Pancreas (tissue), 10 donors: ENCODE measurements around the gene ITGB8. TPM values are rescaled to one million over a fixed set of nuclear protein-coding genes. Genes with fewer than 3 reads are reported as not detected.
A peak's percentile ranks its signal among the peaks of the same experiment; 100 is the strongest.

ENCODE experiments used
- ATAC-seq, 4 donors: fragments of 200-7000 bp; cut with Tn5 transposase; one replicate each; pipeline versions ENCODE4 v1.8.0 to v1.9.1; 2020; ENCODE audit warnings: mild to moderate bottlenecking in 4 of 4, moderate library complexity in 4 of 4
- DNase-seq, 6 donors: peaks; one replicate each; pipeline ENCODE4 v3.0.0-alpha.2; 2020
- FAIRE-seq: peaks from 2 replicates; lab custom pipeline; 2012; peaks lifted over from hg19 to GRCh38; lab: Jason Lieb, UNC
- H3K27ac ChIP-seq, 4 donors: fragments of 200-600 bp; sonication (generic); 1 replicate in 3 of 4; 2 replicates in 1 of 4; pipeline versions ENCODE4 v1.5.0 to v1.8.0; 2020
- H3K27me3 ChIP-seq, 4 donors: fragments of 200-600 bp; one replicate each; pipeline ENCODE4 v1.8.0; 2021
- H3K36me3 ChIP-seq, 3 donors: fragments of 200-600 bp; sonication (generic) in 1 of 3; one replicate each; pipeline versions ENCODE4 v1.5.0 to v1.8.0; 2020 to 2021
- H3K4me1 ChIP-seq, 3 donors: fragments of 200-600 bp; one replicate each; pipeline ENCODE4 v1.8.0; 2021
- H3K4me3 ChIP-seq, 4 donors: fragments of 200-600 bp; sonication (generic) in 2 of 4; one replicate each; pipeline versions ENCODE4 v1.5.0 to v1.8.0; 2020 to 2021
- H3K9me3 ChIP-seq, 4 donors: fragments of 200-600 bp; one replicate each; pipeline ENCODE4 v1.8.0; 2021
- WGBS, 2 donors: extraction: QIAGEN DNeasy Blood & Tissue Kit; methylation state at CpG; one replicate each; pipeline ENCODE4 v1.1.7; 2013; 5-methylcytosine and 5-hydroxymethylcytosine counted together
- intact Hi-C, 3 donors: fragments of 100-400 bp; cut with DNase I; formaldehyde crosslinking; loops; one replicate each; pipeline versions ENCODE4 v1.11.1 to v1.14.2; 2022
- polyA plus RNA-seq, 2 donors: library from polyadenylated mRNA; stranded (reverse); fragments of 200-250 nt; gene quantifications; one replicate each; pipeline ENCODE4 v1.2.3, GENCODE V29; 2013
- total RNA-seq, 6 donors: library from RNA; stranded (reverse); fragmentation: NEBNext Ultra II Directional in 4 of 6; extraction: Animal tissue kit (Norgen Biotek cat#: 25700) in 4 of 6; gene quantifications; one replicate each; pipeline versions ENCODE4 v1.2.1 to v1.2.4, GENCODE V29; 2021 to 2023
- TF ChIP-seq, protein P1 (sequence below), 4 donors: fragments of 200-600 bp; sonication (generic) in 3 of 4; IDR thresholded peaks; one replicate each; pipeline versions ENCODE4 v1.5.0 to v1.8.0; 2021; ENCODE audit warnings: antibody characterized with exemption in 4 of 4
- donor health status: healthy with polysubstance abuse.
- donor health status: DM: no; HTN: no; CAD: no; lungs with moderate emphysema.
- donor health status: DM: no; HTN: no; CAD: no.
- donor health status: control.
- donor health status: control.
- donor health status: Bipolar disorder and iron deficiency.
- donor health status: DM: yes; HTN: yes; CAD: no.
- donor health status: DM: no; HTN: no; CAD: no.
- donor health status: DM: no; HTN: no; CAD: no.
- donor health status: DM: yes; HTN: yes; CAD: no.

ITGB8 gene
- total and polyA plus RNA-seq, 8 donors = 3.9 to 39.8 (median 11.5) TPM

- no peak overlapping the region for H3K4me3 ChIP-seq
- DNase-seq = no peak
- H3K9me3 ChIP-seq = no peaks in the 10 kb centered on the region
- WGBS, 2 donors = 86 to 90% methylated on average over 4 of the region's 4 CpGs
- H3K4me1 ChIP-seq = peaks cover 5 to 17% (median 16%) of the 10 kb centered on the region in 3 donors
- intact Hi-C loops = loop anchor here in 1 of 3 donors (10.0 kb wide), 1 partner anchor 60 kb away; the partner anchor contains the start of gene ITGB8
- no peak overlapping the region for H3K27ac ChIP-seq
- ATAC-seq = no peak
- TF ChIP-seq, protein P1, sequence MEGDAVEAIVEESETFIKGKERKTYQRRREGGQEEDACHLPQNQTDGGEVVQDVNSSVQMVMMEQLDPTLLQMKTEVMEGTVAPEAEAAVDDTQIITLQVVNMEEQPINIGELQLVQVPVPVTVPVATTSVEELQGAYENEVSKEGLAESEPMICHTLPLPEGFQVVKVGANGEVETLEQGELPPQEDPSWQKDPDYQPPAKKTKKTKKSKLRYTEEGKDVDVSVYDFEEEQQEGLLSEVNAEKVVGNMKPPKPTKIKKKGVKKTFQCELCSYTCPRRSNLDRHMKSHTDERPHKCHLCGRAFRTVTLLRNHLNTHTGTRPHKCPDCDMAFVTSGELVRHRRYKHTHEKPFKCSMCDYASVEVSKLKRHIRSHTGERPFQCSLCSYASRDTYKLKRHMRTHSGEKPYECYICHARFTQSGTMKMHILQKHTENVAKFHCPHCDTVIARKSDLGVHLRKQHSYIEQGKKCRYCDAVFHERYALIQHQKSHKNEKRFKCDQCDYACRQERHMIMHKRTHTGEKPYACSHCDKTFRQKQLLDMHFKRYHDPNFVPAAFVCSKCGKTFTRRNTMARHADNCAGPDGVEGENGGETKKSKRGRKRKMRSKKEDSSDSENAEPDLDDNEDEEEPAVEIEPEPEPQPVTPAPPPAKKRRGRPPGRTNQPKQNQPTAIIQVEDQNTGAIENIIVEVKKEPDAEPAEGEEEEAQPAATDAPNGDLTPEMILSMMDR (IDR thresholded peaks at IDR 0.05) = no peak
- H3K27me3 ChIP-seq = no peaks in the 10 kb centered on the region
- FAIRE-seq = no peak
- H3K36me3 ChIP-seq = peaks cover 0 to 22% (median 0%) of the 10 kb centered on the region in 3 donors
Measured at GRCh38 chr7:20395104-20395503, 64.4 kb downstream of the ITGB8 start.

GRCh38 chr7:20395511-20395910 lies 64.8 kb downstream of the ITGB8 start:
- intact Hi-C loops = loop anchor here in 1 of 3 donors (10.0 kb wide), 1 partner anchor 61 kb away; the partner anchor contains the start of gene ITGB8
- Histone ChIP-seq H3K4me3 (no peak overlapping the region), H3K27ac (no peak overlapping the region), H3K4me1 (peaks cover 1 to 17% (median 16%) of the 10 kb centered on the region in 3 donors), H3K27me3 (no peaks in the 10 kb centered on the region), H3K9me3 (no peaks in the 10 kb centered on the region), H3K36me3 (peaks cover 0 to 22% (median 0%) of the 10 kb centered on the region in 3 donors)
- TF ChIP-seq, protein P1 (IDR thresholded peaks at IDR 0.05) = no peak
- FAIRE-seq = no peak
- no peak for DNase-seq
- ATAC-seq = no peak
- 98 to 100% methylated on average over 2 of the region's 2 CpGs for WGBS, 2 donors

DNA sequence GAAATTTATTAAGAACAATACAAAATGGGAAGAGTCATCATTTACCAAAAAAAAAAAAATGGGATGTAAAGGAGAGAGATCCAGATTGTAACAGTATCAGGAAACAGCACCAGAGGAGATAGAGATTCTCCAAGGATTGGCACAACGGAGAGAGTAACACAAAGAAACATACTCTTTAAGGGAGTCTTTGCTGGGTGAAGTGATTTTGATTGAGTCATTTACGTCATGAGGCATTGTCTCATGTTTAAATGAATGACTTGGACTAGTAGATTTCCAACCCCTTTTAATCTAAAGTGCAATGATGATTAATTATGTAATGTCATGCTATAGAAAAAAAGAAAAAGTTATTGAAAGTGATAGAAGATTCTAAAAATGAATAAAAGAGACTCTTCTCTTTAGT lies 68.8 kb downstream of the ITGB8 start:
- FAIRE-seq = peak; percentile 68
- intact Hi-C loops = loop anchor here in 1 of 3 donors (10.0 kb wide), 1 partner anchor 65 kb away; the partner anchor contains the start of gene ITGB8
- WGBS, 2 donors = 86 to 93% methylated on average over 2 of the region's 2 CpGs
- no peak overlapping the region for H3K27ac ChIP-seq
- ATAC-seq = no peak
- no peak for DNase-seq
- no peaks in the 10 kb centered on the region for H3K27me3 ChIP-seq
- H3K4me3 ChIP-seq = no peak overlapping the region
- H3K4me1 ChIP-seq = peaks cover 17 to 18% (median 18%) of the 10 kb centered on the region in 3 donors
- no peaks in the 10 kb centered on the region for H3K9me3 ChIP-seq
- TF ChIP-seq, protein P1 (IDR thresholded peaks at IDR 0.05) = no peak
- peaks cover 0 to 10% (median 0%) of the 10 kb centered on the region in 3 donors for H3K36me3 ChIP-seq

DNA sequence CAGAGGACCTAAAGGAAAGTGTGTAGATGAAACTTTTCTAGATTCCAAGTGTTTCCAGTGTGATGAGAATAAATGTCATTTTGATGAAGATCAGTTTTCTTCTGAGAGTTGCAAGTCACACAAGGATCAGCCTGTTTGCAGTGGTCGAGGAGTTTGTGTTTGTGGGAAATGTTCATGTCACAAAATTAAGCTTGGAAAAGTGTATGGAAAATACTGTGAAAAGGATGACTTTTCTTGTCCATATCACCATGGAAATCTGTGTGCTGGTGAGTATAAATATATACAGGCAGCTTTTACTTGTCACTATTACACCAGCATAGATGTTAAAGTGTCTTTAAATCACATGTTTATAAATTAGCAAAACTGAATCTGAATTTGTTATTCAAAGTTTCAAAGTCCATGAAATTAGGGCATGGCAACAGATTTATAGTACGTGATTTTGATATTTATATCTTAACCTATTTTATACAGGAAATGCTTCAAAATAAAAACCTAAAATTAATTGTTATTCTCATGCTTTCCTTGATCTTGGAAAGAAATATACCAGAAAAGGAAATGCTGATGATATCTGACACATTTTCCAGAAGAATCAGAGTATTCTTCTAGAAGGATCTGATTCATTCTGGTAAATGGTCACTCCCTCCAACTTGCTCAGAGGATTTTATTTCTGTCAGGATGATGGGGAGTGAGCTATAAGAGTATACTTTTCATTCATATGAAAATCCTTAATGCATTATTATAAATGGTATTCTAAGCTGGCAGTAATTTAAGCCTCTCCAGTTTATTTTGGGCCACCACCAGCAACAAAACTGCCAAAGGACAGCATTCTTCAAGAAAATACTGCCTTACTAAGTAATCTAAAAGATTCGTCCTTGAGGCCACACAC lies 71.4 kb downstream of the ITGB8 start:
- peaks cover 26 to 29% (median 27%) of the 10 kb centered on the region in 3 donors for H3K4me1 ChIP-seq
- TF ChIP-seq, protein P1 (IDR thresholded peaks at IDR 0.05) = no peak
- H3K36me3 ChIP-seq = peaks cover 0 to 12% (median 0%) of the 10 kb centered on the region in 3 donors
- H3K27me3 ChIP-seq = no peaks in the 10 kb centered on the region
- peak overlapping the region in 2 of 4 donors; percentile 57 to 71 for H3K27ac ChIP-seq
- intact Hi-C loops = no loop called here
- 50% methylated on average over 3 of the region's 3 CpGs for WGBS, 2 donors
- no peak overlapping the region for H3K4me3 ChIP-seq
- no peaks in the 10 kb centered on the region for H3K9me3 ChIP-seq
- ATAC-seq = no peak
- FAIRE-seq = no peak
- DNase-seq = no peak
